Activated CD4-positive, alpha-beta T cell treated with anti-CD3 and anti-CD28 coated beads, Interleukin-2, amount 10 ng/mL, durations not matched to agents 7 days and 5 days (primary cell): ENCODE data around the gene SHMT1. TPM values are rescaled to one million over a fixed set of nuclear protein-coding genes. Genes with fewer than 3 reads are reported as not detected.
"Not testable (repeated sequence)": the region's sequence is repeated elsewhere in the genome, so short reads cannot be mapped to it uniquely, and the experiment has no call there.

Experiments
- CTCF ChIA-PET: fragments of 350-600 bp; sonication (Branson Sonifier 250); formaldehyde crosslinking; loops from one replicate; lab custom pipeline; 2021; ENCODE audit warnings: antibody characterized with exemption; lab: Charles Lee
- POLR2A ChIA-PET: fragments of 350-600 bp; sonication (Branson Sonifier 250); formaldehyde crosslinking; loops from one replicate; lab custom pipeline; 2021; ENCODE audit warnings: antibody characterized with exemption; lab: Charles Lee
- DNase-seq: peaks from one replicate; pipeline ENCODE4 v3.0.0-alpha.2; 2020
- H3K27ac Mint-ChIP-seq: one replicate; pipeline ENCODE4 v1.8.0; 2021; ENCODE audit warnings: mild to moderate bottlenecking, moderate library complexity, mixed read lengths
- H3K27me3 Mint-ChIP-seq: one replicate; pipeline ENCODE4 v1.8.0; 2021; ENCODE audit warnings: mixed read lengths
- H3K36me3 Mint-ChIP-seq: one replicate; pipeline ENCODE4 v1.8.0; 2021; ENCODE audit warnings: low read depth, mixed read lengths
- H3K4me1 Mint-ChIP-seq: one replicate; pipeline ENCODE4 v1.8.0; 2021; ENCODE audit warnings: mixed read lengths
- H3K4me3 Mint-ChIP-seq: one replicate; pipeline ENCODE4 v1.8.0; 2021; ENCODE audit warnings: mild to moderate bottlenecking, moderate library complexity, mixed read lengths
- H3K9me3 Mint-ChIP-seq: one replicate; pipeline ENCODE4 v1.8.0; 2021; ENCODE audit warnings: mixed read lengths
- total RNA-seq, 2 experiments: library from RNA; stranded (reverse); gene quantifications; one replicate each; pipeline ENCODE4 v1.2.3, GENCODE V29; 2021

SHMT1 gene
- total RNA-seq, 2 experiments from 2014 or later: 49.9 to 51.8 TPM

- no peaks in the 10 kb centered on the region for H3K9me3 Mint-ChIP-seq
- H3K36me3 Mint-ChIP-seq: no peaks in the 10 kb centered on the region
- peaks cover 9% of the 10 kb centered on the region for H3K27me3 Mint-ChIP-seq
- no peak overlapping the region for H3K27ac Mint-ChIP-seq
- CTCF ChIA-PET: no interaction called here
- peaks cover 10% of the 10 kb centered on the region for H3K4me1 Mint-ChIP-seq
- no peak overlapping the region for H3K4me3 Mint-ChIP-seq
- POLR2A ChIA-PET: no interaction called here
- DNase-seq: no peak
Measured at GRCh38 chr17:18370761-18371160, 7.4 kb upstream of the SHMT1 start.

GRCh38 chr17:18368946-18369345 is 5.6 kb upstream of the SHMT1 start:
- Mint-ChIP-seq H3K36me3 (no peaks in the 10 kb centered on the region), H3K27me3 (peaks cover 9% of the 10 kb centered on the region), H3K4me3 (no peak overlapping the region), H3K27ac (no peak overlapping the region), H3K4me1 (peaks cover 10% of the 10 kb centered on the region), H3K9me3 (no peaks in the 10 kb centered on the region)
- POLR2A ChIA-PET: no interaction called here
- no peak for DNase-seq
- CTCF ChIA-PET: no interaction called here

- POLR2A ChIA-PET: interaction anchor here (0.6 kb wide), 1 partner anchor 236 kb away, joined by 6 read pairs; no protein-coding TSS in a partner anchor
- Mint-ChIP-seq H3K36me3 (peaks cover 10% of the 10 kb centered on the region), H3K4me1 (peaks cover 24% of the 10 kb centered on the region), H3K27me3 (no peaks in the 10 kb centered on the region), H3K27ac (peak overlapping the region; percentile 57), H3K4me3 (no peak overlapping the region), H3K9me3 (no peaks in the 10 kb centered on the region)
- no peak for DNase-seq
- CTCF ChIA-PET: interaction anchor here (0.8 kb wide), 1 partner anchor 44 kb away, joined by 5 read pairs; no protein-coding TSS in a partner anchor
Measured at GRCh38 chr17:18364166-18364565, 816 bp upstream of the SHMT1 start.

GRCh38 chr17:18362698-18363100 is 651 bp downstream of the SHMT1 start:
- POLR2A ChIA-PET: no interaction called here
- H3K27ac Mint-ChIP-seq: peak overlapping the region; percentile 86
- no peaks in the 10 kb centered on the region for H3K9me3 Mint-ChIP-seq
- DNase-seq: peak; percentile 25
- no peaks in the 10 kb centered on the region for H3K27me3 Mint-ChIP-seq
- H3K4me3 Mint-ChIP-seq: peak overlapping the region; percentile 91
- peaks cover 11% of the 10 kb centered on the region for H3K36me3 Mint-ChIP-seq
- peaks cover 24% of the 10 kb centered on the region for H3K4me1 Mint-ChIP-seq
- CTCF ChIA-PET: interaction anchor here (1.0 to 1.1 kb wide), 2 partner anchors 12 to 13 kb away, joined by 4 to 5 read pairs; no protein-coding TSS in a partner anchor

GRCh38 chr17:18361837-18362697 is 1.3 kb downstream of the SHMT1 start:
- Mint-ChIP-seq H3K36me3 (peaks cover 11% of the 10 kb centered on the region), H3K27me3 (no peaks in the 10 kb centered on the region), H3K27ac (peak overlapping the region; percentile 86), H3K9me3 (no peaks in the 10 kb centered on the region), H3K4me3 (peak overlapping the region; percentile 91), H3K4me1 (peaks cover 24% of the 10 kb centered on the region)
- ChIA-PET CTCF (interaction anchor here (0.7 to 1.1 kb wide), 4 partner anchors 12 to 146 kb away, joined by 3 to 5 read pairs (median 4); no protein-coding TSS in a partner anchor), POLR2A (no interaction called here)
- no peak for DNase-seq

- H3K9me3 Mint-ChIP-seq: no peaks in the 10 kb centered on the region
- ChIA-PET POLR2A (no interaction called here), CTCF (interaction anchor here (0.7 to 1.0 kb wide), 2 partner anchors 15 to 40 kb away, joined by 3 read pairs; no protein-coding TSS in a partner anchor)
- H3K36me3 Mint-ChIP-seq: peaks cover 12% of the 10 kb centered on the region
- H3K4me1 Mint-ChIP-seq: peaks cover 24% of the 10 kb centered on the region
- no peaks in the 10 kb centered on the region for H3K27me3 Mint-ChIP-seq
- no peak overlapping the region for H3K27ac Mint-ChIP-seq
- DNase-seq: no peak
- H3K4me3 Mint-ChIP-seq: no peak overlapping the region
Measured at GRCh38 chr17:18360518-18360917, 2.8 kb downstream of the SHMT1 start.

- H3K4me3 Mint-ChIP-seq: no peak overlapping the region
- H3K36me3 Mint-ChIP-seq: peaks cover 23% of the 10 kb centered on the region
- no peaks in the 10 kb centered on the region for H3K9me3 Mint-ChIP-seq
- peaks cover 7% of the 10 kb centered on the region for H3K4me1 Mint-ChIP-seq
- POLR2A ChIA-PET: no interaction called here
- CTCF ChIA-PET: interaction anchor here (0.7 to 1.8 kb wide), 3 partner anchors 9 to 420 kb away, joined by 3 to 4 read pairs (median 3); no protein-coding TSS in a partner anchor
- H3K27me3 Mint-ChIP-seq: no peaks in the 10 kb centered on the region
- no peak overlapping the region for H3K27ac Mint-ChIP-seq
- DNase-seq: no peak
Measured at GRCh38 chr17:18356624-18357023, 6.7 kb downstream of the SHMT1 start.

GRCh38 chr17:18353541-18353940 is 9.8 kb downstream of the SHMT1 start:
- ChIA-PET POLR2A (no interaction called here), CTCF (no interaction called here)
- no peak overlapping the region for H3K27ac Mint-ChIP-seq
- no peak for DNase-seq
- peaks cover 16% of the 10 kb centered on the region for H3K36me3 Mint-ChIP-seq
- no peaks in the 10 kb centered on the region for H3K9me3 Mint-ChIP-seq
- no peak overlapping the region for H3K4me3 Mint-ChIP-seq
- H3K27me3 Mint-ChIP-seq: no peaks in the 10 kb centered on the region
- no peaks in the 10 kb centered on the region for H3K4me1 Mint-ChIP-seq

GRCh38 chr17:18344021-18344420 is 19.3 kb downstream of the SHMT1 start:
- H3K9me3 Mint-ChIP-seq: no peaks in the 10 kb centered on the region
- no peak overlapping the region for H3K4me3 Mint-ChIP-seq
- ChIA-PET POLR2A (no interaction called here), CTCF (no interaction called here)
- H3K36me3 Mint-ChIP-seq: peaks cover 36% of the 10 kb centered on the region
- H3K27me3 Mint-ChIP-seq: no peaks in the 10 kb centered on the region
- peak overlapping the region; percentile 25 for H3K27ac Mint-ChIP-seq
- peaks cover 8% of the 10 kb centered on the region for H3K4me1 Mint-ChIP-seq
- DNase-seq: no peak

GRCh38 chr17:18339933-18340332 is 23.4 kb downstream of the SHMT1 start:
- Mint-ChIP-seq H3K4me1 (peaks cover 8% of the 10 kb centered on the region), H3K9me3 (no peaks in the 10 kb centered on the region), H3K36me3 (peaks cover 41% of the 10 kb centered on the region), H3K4me3 (no peak overlapping the region), H3K27ac (no peak overlapping the region), H3K27me3 (no peaks in the 10 kb centered on the region)
- CTCF ChIA-PET: no interaction called here
- no peak for DNase-seq
- POLR2A ChIA-PET: no interaction called here

- H3K4me3 Mint-ChIP-seq, H3K27ac Mint-ChIP-seq, CTCF ChIA-PET, H3K9me3 Mint-ChIP-seq, H3K4me1 Mint-ChIP-seq, H3K27me3 Mint-ChIP-seq, DNase-seq, POLR2A ChIA-PET: not testable (repeated sequence)
- H3K36me3 Mint-ChIP-seq: peaks cover 42% of the 10 kb centered on the region
Measured at GRCh38 chr17:18338158-18338557, 25.2 kb downstream of the SHMT1 start.

- Mint-ChIP-seq H3K27ac (no peak overlapping the region), H3K4me3 (no peak overlapping the region), H3K36me3 (peaks cover 38% of the 10 kb centered on the region), H3K9me3 (no peaks in the 10 kb centered on the region), H3K4me1 (peaks cover 14% of the 10 kb centered on the region), H3K27me3 (no peaks in the 10 kb centered on the region)
- DNase-seq: no peak
- ChIA-PET CTCF (interaction anchor here (1.3 to 1.7 kb wide), 2 partner anchors 13 to 18 kb away, joined by 3 to 8 read pairs; partner anchors contain the start of genes SMCR8 and TOP3A), POLR2A (no interaction called here)
Measured at GRCh38 chr17:18332909-18333489, 30.4 kb downstream of the SHMT1 start.

- Mint-ChIP-seq H3K27me3 (no peaks in the 10 kb centered on the region), H3K27ac (peak overlapping the region; percentile 50), H3K36me3 (peaks cover 36% of the 10 kb centered on the region), H3K4me3 (no peak overlapping the region), H3K9me3 (no peaks in the 10 kb centered on the region), H3K4me1 (peaks cover 14% of the 10 kb centered on the region)
- DNase-seq: peak; percentile 24
- ChIA-PET CTCF (interaction anchor here (1.3 to 1.7 kb wide), 2 partner anchors 11 to 17 kb away, joined by 3 to 8 read pairs; partner anchors contain the start of genes SMCR8 and TOP3A), POLR2A (no interaction called here)
Measured at GRCh38 chr17:18331879-18332278, 31.5 kb downstream of the SHMT1 start.
